GM23248 (cell line): ENCODE measurements around the gene MGAT4A.

Source experiments
- EZH2 ChIP-seq: fragments of 200-600 bp; sonication (generic); IDR thresholded peaks from 2 replicates; pipeline ENCODE4 v1.6.1; 2018; ENCODE audit warnings: antibody characterized with exemption, mild to moderate bottlenecking; ENCODE audit not compliant: insufficient read depth, poor library complexity, severe bottlenecking
- EZH2phosphoT487 ChIP-seq: fragments of 200-600 bp; sonication (generic); IDR thresholded peaks from 2 replicates; pipeline ENCODE4 v1.6.1; 2018; ENCODE audit warnings: antibody characterized with exemption, moderate library complexity, mild to moderate bottlenecking, low read depth; ENCODE audit not compliant: insufficient read depth

- TF ChIP-seq EZH2 (no peak), EZH2phosphoT487 (no peak)
These were observed 44.4 kb upstream of the MGAT4A start for GRCh38 chr2:98775146-98775986.
